IMR-90 (cell line): Measurements from ENCODE around the gene RAI1. TPM values are rescaled to one million over a fixed set of nuclear protein-coding genes. Genes with fewer than 3 reads are reported as not detected.

Source experiments
- ATAC-seq: fragments of 200-7000 bp; cut with Tn5 transposase; 2 replicates; pipeline ENCODE4 v1.9.1; 2020; ENCODE audit warnings: low read depth, mild to moderate bottlenecking, moderate library complexity
- BruUV-seq: library from RNA; stranded (reverse); fragments of 400-500 nt; replicated peaks from 2 replicates; lab custom pipeline; 2021; lab: Mats Ljungman, UMichigan
- CTCF ChIA-PET: fragments of 300-600 bp; formaldehyde crosslinking; extraction: SDS; loops from one replicate; lab custom pipeline; 2021; ENCODE audit warnings: antibody characterized with exemption; lab: Yijun Ruan, JAX
- POLR2A ChIA-PET: fragments of 300-600 bp; sonication (Branson Sonifier 250); formaldehyde crosslinking; loops from one replicate; lab custom pipeline; 2022; ENCODE audit warnings: antibody characterized with exemption; ENCODE audit not compliant: unreplicated experiment; lab: Charles Lee
- DNase-seq: peaks from one replicate; pipeline ENCODE4 v3.0.0; 2013
- H2AFZ ChIP-seq: replicated peaks from 2 replicates; pipeline ENCODE3; 2013; ENCODE audit warnings: low read length, mild to moderate bottlenecking; ENCODE audit not compliant: poor library complexity
- H2AK5ac ChIP-seq: 2 replicates; pipeline ENCODE4 v1.6.1; 2013; ENCODE audit warnings: low read depth, low read length, inconsistent platforms
- H2AK9ac ChIP-seq: replicated peaks from 2 replicates; pipeline ENCODE3; 2013; ENCODE audit warnings: mild to moderate bottlenecking, low read depth, low read length, moderate library complexity; ENCODE audit not compliant: poor library complexity
- H2BK120ac ChIP-seq: 2 replicates; pipeline ENCODE4 v1.6.1; 2013; ENCODE audit warnings: low read depth, low read length, inconsistent platforms
- H2BK15ac ChIP-seq: 3 replicates; pipeline ENCODE4 v1.6.1; 2013; ENCODE audit warnings: low read depth, low read length, inconsistent platforms
- H2BK20ac ChIP-seq: 2 replicates; pipeline ENCODE4 v1.6.1; 2013; ENCODE audit warnings: low read depth, mild to moderate bottlenecking, inconsistent platforms, low read length, moderate library complexity
- H2BK5ac ChIP-seq: 2 replicates; pipeline ENCODE4 v1.6.1; 2013; ENCODE audit warnings: mild to moderate bottlenecking, low read depth, low read length, inconsistent platforms; ENCODE audit not compliant: poor library complexity, severe bottlenecking
- H3K14ac ChIP-seq: replicated peaks from 2 replicates; pipeline ENCODE4 v1.6.1; 2013; ENCODE audit warnings: low read depth, low read length, inconsistent platforms
- H3K18ac ChIP-seq: 2 replicates; pipeline ENCODE4 v1.6.1; 2013; ENCODE audit warnings: low read depth, low read length, control low read depth
- H3K23ac ChIP-seq: 2 replicates; pipeline ENCODE4 v1.6.1; 2013; ENCODE audit warnings: low read depth, low read length, inconsistent platforms
- H3K27ac ChIP-seq: 2 replicates; pipeline ENCODE4 v1.5.1; 2013; ENCODE audit warnings: mild to moderate bottlenecking, control low read depth, low read length; ENCODE audit not compliant: insufficient read depth
- H3K27me3 ChIP-seq: 2 replicates; pipeline ENCODE4 v1.6.1; 2013; ENCODE audit warnings: low read length; ENCODE audit not compliant: control insufficient read depth, insufficient read depth
- H3K36me3 ChIP-seq: 2 replicates; pipeline ENCODE4 v1.6.1; 2013; ENCODE audit warnings: low read length, mixed read lengths; ENCODE audit not compliant: control insufficient read depth, insufficient read depth
- H3K4ac ChIP-seq: 2 replicates; pipeline ENCODE4 v1.6.1; 2013; ENCODE audit warnings: low read depth, low read length, inconsistent platforms
- H3K4me1 ChIP-seq: 2 replicates; pipeline ENCODE4 v1.6.1; 2013; ENCODE audit warnings: low read length, mixed read lengths; ENCODE audit not compliant: control insufficient read depth, insufficient read depth
- H3K4me2 ChIP-seq: 2 replicates; pipeline ENCODE4 v1.6.1; 2013; ENCODE audit warnings: low read depth, mild to moderate bottlenecking, control low read depth, low read length, moderate library complexity
- H3K4me3 ChIP-seq: 2 replicates; pipeline ENCODE4 v1.5.1; 2013; ENCODE audit warnings: low read depth, mild to moderate bottlenecking, control low read depth, low read length, moderate library complexity; ENCODE audit not compliant: insufficient read depth
- H3K56ac ChIP-seq: 2 replicates; pipeline ENCODE4 v1.6.1; 2013; ENCODE audit warnings: low read length, inconsistent platforms; ENCODE audit not compliant: insufficient read depth; ENCODE audit errors: extremely low read depth
- H3K79me1 ChIP-seq, 2 experiments: 2 replicates each; pipeline ENCODE4 v1.6.1; 2013; ENCODE audit warnings: low read length in 2 of 2, inconsistent platforms in 1 of 2, low read depth in 1 of 2
- H3K9ac ChIP-seq: 2 replicates; pipeline ENCODE4 v1.6.1; 2013; ENCODE audit warnings: low read depth, low read length, control low read depth
- H3K9me1 ChIP-seq: 2 replicates; pipeline ENCODE4 v1.6.1; 2013; ENCODE audit warnings: low read length, inconsistent platforms; ENCODE audit not compliant: insufficient read depth
- H3K9me3 ChIP-seq: 2 replicates; pipeline ENCODE4 v1.6.1; 2013; ENCODE audit warnings: low read length; ENCODE audit not compliant: control insufficient read depth, insufficient read depth
- H4K20me1 ChIP-seq: 2 replicates; pipeline ENCODE4 v1.6.1; 2013; ENCODE audit warnings: low read length, inconsistent platforms; ENCODE audit not compliant: insufficient read depth
- H4K5ac ChIP-seq: 2 replicates; pipeline ENCODE4 v1.6.1; 2013; ENCODE audit warnings: mild to moderate bottlenecking, low read depth, low read length, control low read depth
- H4K8ac ChIP-seq, 2 experiments: 2 replicates each; pipeline ENCODE4 v1.6.1; 2013; ENCODE audit warnings: low read depth in 2 of 2, low read length in 2 of 2, control low read depth in 1 of 2, inconsistent platforms in 1 of 2
- H4K91ac ChIP-seq: 2 replicates; pipeline ENCODE4 v1.6.1; 2013; ENCODE audit warnings: low read depth, low read length, inconsistent platforms; ENCODE audit not compliant: insufficient read depth
- BHLHE40 ChIP-seq: fragments of 150-350 bp; IDR thresholded peaks from 2 replicates; pipeline ENCODE4 v1.6.1; 2016; ENCODE audit warnings: mild to moderate bottlenecking, low read depth, low read length
- CEBPB ChIP-seq: IDR thresholded peaks from 2 replicates; pipeline ENCODE4 v1.6.1; 2012; ENCODE audit warnings: low read depth, low read length, improper control_type of control experiment
- CHD1 ChIP-seq: IDR thresholded peaks from 2 replicates; pipeline ENCODE4 v1.6.1; 2012; ENCODE audit warnings: low read depth, low read length, improper control_type of control experiment
- FOS ChIP-seq: fragments of 150-350 bp; IDR thresholded peaks from 2 replicates; pipeline ENCODE4 v1.6.1; 2016; ENCODE audit warnings: low read depth, low read length
- MAFK ChIP-seq: IDR thresholded peaks from 2 replicates; pipeline ENCODE4 v1.6.1; 2012; ENCODE audit warnings: low read depth, low read length, improper control_type of control experiment
- MAZ ChIP-seq: IDR thresholded peaks from 2 replicates; pipeline ENCODE4 v1.6.1; 2012; ENCODE audit warnings: low read depth, mild to moderate bottlenecking, low read length, improper control_type of control experiment, moderate library complexity, borderline replicate concordance
- MXI1 ChIP-seq: IDR thresholded peaks from 2 replicates; pipeline ENCODE4 v1.6.1; 2012; ENCODE audit warnings: low read depth, mild to moderate bottlenecking, low read length, moderate library complexity, borderline replicate concordance
- NFE2L2 ChIP-seq: fragments of 150-350 bp; IDR thresholded peaks from 2 replicates; pipeline ENCODE4 v1.6.1; 2016; ENCODE audit warnings: low read depth, mild to moderate bottlenecking, low read length
- POLR2A ChIP-seq: IDR thresholded peaks from 2 replicates; pipeline ENCODE4 v1.6.1; 2012; ENCODE audit warnings: mild to moderate bottlenecking, low read depth, low read length
- RAD21 ChIP-seq: IDR thresholded peaks from 2 replicates; pipeline ENCODE4 v1.6.1; 2012; ENCODE audit warnings: low read length, improper control_type of control experiment
- RCOR1 ChIP-seq: IDR thresholded peaks from 2 replicates; pipeline ENCODE4 v1.6.1; 2012; ENCODE audit warnings: mild to moderate bottlenecking, low read length, improper control_type of control experiment; ENCODE audit not compliant: insufficient replicate concordance
- RFX5 ChIP-seq: IDR thresholded peaks from 2 replicates; pipeline ENCODE4 v1.8.0; 2012; ENCODE audit warnings: low read depth, mild to moderate bottlenecking, low read length, moderate library complexity
- SMC3 ChIP-seq: fragments of 150-350 bp; IDR thresholded peaks from 2 replicates; pipeline ENCODE4 v1.6.1; 2016; ENCODE audit warnings: low read depth, mild to moderate bottlenecking, antibody characterized with exemption, low read length, moderate library complexity
- WGBS, 2 experiments: methylation state at CpG; one replicate each; pipeline versions ENCODE4 v1.1.5 to v1.1.7; 2013; ENCODE audit warnings: missing lambda C conversion rate in 2 of 2; ENCODE audit not compliant: insufficient read length in 1 of 2; ENCODE audit errors: extremely low coverage in 2 of 2; 5-methylcytosine and 5-hydroxymethylcytosine counted together
- dilution Hi-C: fragments of 300-500 bp; cut with HindIII; formaldehyde crosslinking; loops from one replicate; pipeline ENCODE4 v1.14.3; 2018; ENCODE audit warnings: low sequenced_read_pairs; ENCODE audit not compliant: unreplicated experiment
- in situ Hi-C: fragments of 300-500 bp; cut with MboI; formaldehyde crosslinking; loops from 3 replicates; pipeline ENCODE4 v1.14.3; 2019; ENCODE audit warnings: low sequenced_read_pairs, inconsistent platforms, mixed read lengths
- intact Hi-C: fragments of 100-400 bp; cut with micrococcal nuclease; formaldehyde crosslinking; loops from 2 replicates; pipeline ENCODE4 v1.10.0; 2022
- polyA plus RNA-seq, 3 experiments: library from polyadenylated mRNA; depleted of rRNA; stranded (reverse); fragments of >200 nt; gene quantifications; 2 replicates each; pipeline ENCODE4 v1.2.3, GENCODE V29; 2012; ENCODE audit warnings: low replicate concordance in 1 of 3
- total RNA-seq: library from RNA; depleted of rRNA; stranded (reverse); fragments of >200 nt; gene quantifications from 2 replicates; pipeline ENCODE4 v1.2.3, GENCODE V29; 2012
- TF ChIP-seq, protein P1 (sequence below): fragments of 150-350 bp; IDR thresholded peaks from 2 replicates; pipeline ENCODE4 v1.6.1; 2016; ENCODE audit warnings: low read depth, mild to moderate bottlenecking, low read length, moderate library complexity, borderline replicate concordance
- TF ChIP-seq, protein P2 (sequence below): fragments of 150-350 bp; IDR thresholded peaks from 2 replicates; pipeline ENCODE4 v1.6.1; 2017; ENCODE audit warnings: mild to moderate bottlenecking, antibody characterized with exemption, low read length, low read depth
- TF ChIP-seq, protein P3 (sequence below): conservative IDR thresholded peaks from 2 replicates; pipeline ENCODE4 v1.5.1; 2012; ENCODE audit warnings: mild to moderate bottlenecking, low read depth, low read length, improper control_type of control experiment

RAI1 gene
- total and polyA plus RNA-seq, 2 of the 4 experiments (the other 2 are of a cell fraction): 1.8 to 10.5 TPM

DNA sequence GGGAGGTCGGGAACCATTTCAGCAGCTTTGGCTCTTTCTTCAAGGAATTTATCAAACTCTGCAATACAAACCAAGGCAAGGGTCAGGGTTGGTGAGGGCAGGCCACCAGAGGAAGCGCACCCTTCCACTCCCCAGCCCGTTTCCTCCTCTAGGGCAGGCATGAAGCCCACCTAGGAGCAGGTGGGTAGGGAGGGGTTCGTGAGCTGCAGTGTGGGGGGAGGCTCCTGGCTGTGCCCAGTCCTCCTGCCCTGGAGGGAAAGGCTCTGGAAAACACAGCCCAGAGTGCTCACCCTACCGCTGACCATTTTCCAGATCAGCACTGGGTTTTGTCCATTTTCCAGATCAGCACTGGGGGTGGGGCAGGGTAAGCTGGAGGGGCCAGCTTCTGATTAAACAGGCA lies 166.5 kb downstream of the RAI1 start:
- no peaks in the 10 kb centered on the region for H4K20me1 ChIP-seq
- H3K18ac ChIP-seq: no peak overlapping the region
- POLR2A ChIA-PET: no interaction called here
- no peak for DNase-seq
- peak overlapping the region; percentile 52 for H2AK9ac ChIP-seq
- H3K9me1 ChIP-seq: peaks cover 6% of the 10 kb centered on the region
- H3K27ac ChIP-seq: no peak overlapping the region
- peaks cover 8% of the 10 kb centered on the region; the same call in 1 of the 2 replicates for H3K4me1 ChIP-seq
- no peak overlapping the region for H2BK5ac ChIP-seq
- H2BK15ac ChIP-seq: no peak overlapping the region
- H3K27me3 ChIP-seq: no peaks in the 10 kb centered on the region
- no peak overlapping the region for H3K56ac ChIP-seq
- intact Hi-C loops (no loop called here), in situ Hi-C loops (no loop called here), dilution Hi-C loops (no loop called here)
- no peak overlapping the region for H3K4me3 ChIP-seq
- TF ChIP-seq CHD1 (no peak), RCOR1 (no peak), POLR2A (no peak), FOS (no peak), MAZ (no peak), BHLHE40 (no peak), MXI1 (no peak), RAD21 (no peak), CEBPB (no peak), MAFK (no peak), NFE2L2 (no peak), RFX5 (no peak), SMC3 (no peak)
- TF ChIP-seq, protein P1, sequence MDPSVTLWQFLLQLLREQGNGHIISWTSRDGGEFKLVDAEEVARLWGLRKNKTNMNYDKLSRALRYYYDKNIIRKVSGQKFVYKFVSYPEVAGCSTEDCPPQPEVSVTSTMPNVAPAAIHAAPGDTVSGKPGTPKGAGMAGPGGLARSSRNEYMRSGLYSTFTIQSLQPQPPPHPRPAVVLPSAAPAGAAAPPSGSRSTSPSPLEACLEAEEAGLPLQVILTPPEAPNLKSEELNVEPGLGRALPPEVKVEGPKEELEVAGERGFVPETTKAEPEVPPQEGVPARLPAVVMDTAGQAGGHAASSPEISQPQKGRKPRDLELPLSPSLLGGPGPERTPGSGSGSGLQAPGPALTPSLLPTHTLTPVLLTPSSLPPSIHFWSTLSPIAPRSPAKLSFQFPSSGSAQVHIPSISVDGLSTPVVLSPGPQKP: no peak
- TF ChIP-seq, protein P2, sequence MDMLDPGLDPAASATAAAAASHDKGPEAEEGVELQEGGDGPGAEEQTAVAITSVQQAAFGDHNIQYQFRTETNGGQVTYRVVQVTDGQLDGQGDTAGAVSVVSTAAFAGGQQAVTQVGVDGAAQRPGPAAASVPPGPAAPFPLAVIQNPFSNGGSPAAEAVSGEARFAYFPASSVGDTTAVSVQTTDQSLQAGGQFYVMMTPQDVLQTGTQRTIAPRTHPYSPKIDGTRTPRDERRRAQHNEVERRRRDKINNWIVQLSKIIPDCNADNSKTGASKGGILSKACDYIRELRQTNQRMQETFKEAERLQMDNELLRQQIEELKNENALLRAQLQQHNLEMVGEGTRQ: no peak
- TF ChIP-seq, protein P3, sequence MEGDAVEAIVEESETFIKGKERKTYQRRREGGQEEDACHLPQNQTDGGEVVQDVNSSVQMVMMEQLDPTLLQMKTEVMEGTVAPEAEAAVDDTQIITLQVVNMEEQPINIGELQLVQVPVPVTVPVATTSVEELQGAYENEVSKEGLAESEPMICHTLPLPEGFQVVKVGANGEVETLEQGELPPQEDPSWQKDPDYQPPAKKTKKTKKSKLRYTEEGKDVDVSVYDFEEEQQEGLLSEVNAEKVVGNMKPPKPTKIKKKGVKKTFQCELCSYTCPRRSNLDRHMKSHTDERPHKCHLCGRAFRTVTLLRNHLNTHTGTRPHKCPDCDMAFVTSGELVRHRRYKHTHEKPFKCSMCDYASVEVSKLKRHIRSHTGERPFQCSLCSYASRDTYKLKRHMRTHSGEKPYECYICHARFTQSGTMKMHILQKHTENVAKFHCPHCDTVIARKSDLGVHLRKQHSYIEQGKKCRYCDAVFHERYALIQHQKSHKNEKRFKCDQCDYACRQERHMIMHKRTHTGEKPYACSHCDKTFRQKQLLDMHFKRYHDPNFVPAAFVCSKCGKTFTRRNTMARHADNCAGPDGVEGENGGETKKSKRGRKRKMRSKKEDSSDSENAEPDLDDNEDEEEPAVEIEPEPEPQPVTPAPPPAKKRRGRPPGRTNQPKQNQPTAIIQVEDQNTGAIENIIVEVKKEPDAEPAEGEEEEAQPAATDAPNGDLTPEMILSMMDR: no peak
- CTCF ChIA-PET: no interaction called here
- WGBS, 2 experiments: no CpG with 5 or more reads among the region's 5 CpGs
- ATAC-seq: no peak
- no peak overlapping the region for H4K5ac ChIP-seq
- H2BK20ac ChIP-seq: no peak overlapping the region
- H3K23ac ChIP-seq: no peak overlapping the region
- H3K9me3 ChIP-seq: no peaks in the 10 kb centered on the region
- no peak overlapping the region for H3K4me2 ChIP-seq
- no peaks in the 10 kb centered on the region for H3K79me1 ChIP-seq
- H3K4ac ChIP-seq: no peak overlapping the region
- H4K91ac ChIP-seq: no peak overlapping the region
- H2BK120ac ChIP-seq: no peak overlapping the region
- no TSS peak for BruUV-seq
- no peak overlapping the region for H2AFZ ChIP-seq
- peaks cover 11% of the 10 kb centered on the region; the same call in 1 of the 2 replicates for H3K36me3 ChIP-seq
- no peak overlapping the region for H3K14ac ChIP-seq
- H3K9ac ChIP-seq: no peak overlapping the region
- no peak overlapping the region for H4K8ac ChIP-seq
- H2AK5ac ChIP-seq: no peak overlapping the region
